Fibroblast of peridontal ligament (primary cell): ENCODE data around the gene FANCG.
A peak's percentile ranks its signal among the peaks of the same experiment; 100 is the strongest.

Source experiments
- DNase-seq: peaks from one replicate; pipeline ENCODE4 v3.0.0-alpha.2; 2010; ENCODE audit errors: extremely low read depth

Gene FANCG

DNA sequence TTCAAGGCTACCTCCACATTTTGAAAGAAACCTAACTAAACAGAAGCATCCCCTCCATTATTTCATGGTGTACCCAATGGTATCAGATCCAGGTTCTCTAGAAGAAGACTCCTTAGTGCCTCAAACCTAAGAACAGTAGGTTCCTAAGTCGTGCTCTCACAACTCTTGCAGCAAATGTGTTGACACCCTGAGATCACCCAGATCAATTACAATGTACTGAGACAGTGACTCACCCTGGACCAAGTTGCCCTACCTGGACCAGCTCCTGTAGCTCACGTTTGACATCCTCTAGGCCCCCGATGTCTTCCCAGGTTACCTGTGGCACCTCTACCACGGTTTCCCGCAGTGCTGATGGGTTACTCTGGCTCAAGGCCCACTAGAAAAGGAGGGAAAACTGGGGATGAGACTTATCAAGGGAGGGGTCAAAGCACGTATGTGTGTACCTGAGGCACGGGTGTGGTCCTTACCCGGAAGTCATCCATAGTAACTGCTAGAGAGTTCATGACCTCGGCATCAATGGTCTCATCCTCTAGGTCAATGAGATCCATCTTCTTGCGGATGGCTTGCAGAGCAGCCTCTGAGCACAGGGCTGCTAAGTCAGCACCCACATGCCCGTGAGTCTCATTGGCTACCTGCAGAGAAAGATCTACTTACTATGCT lies 19.1 kb downstream of the FANCG start:
- DNase-seq: no peak

DNA sequence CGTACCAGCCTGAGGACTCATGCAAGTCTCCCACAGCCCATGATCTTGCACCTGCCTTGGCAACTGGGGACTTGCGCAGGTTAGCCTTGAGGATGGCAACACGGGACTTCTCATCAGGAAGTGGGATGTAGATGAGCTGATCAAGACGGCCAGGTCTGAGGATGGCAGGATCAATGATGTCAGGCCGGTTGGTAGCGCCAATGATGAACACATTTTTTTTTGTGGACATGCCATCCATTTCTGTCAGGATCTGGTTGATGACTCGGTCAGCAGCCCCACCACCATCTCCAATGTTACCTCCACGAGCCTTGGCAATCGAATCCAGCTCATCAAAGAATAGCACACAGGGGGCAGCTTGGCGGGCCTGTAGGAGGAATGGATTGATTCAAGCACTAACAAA lies 20.3 kb downstream of the FANCG start:
- no peak for DNase-seq

DNA sequence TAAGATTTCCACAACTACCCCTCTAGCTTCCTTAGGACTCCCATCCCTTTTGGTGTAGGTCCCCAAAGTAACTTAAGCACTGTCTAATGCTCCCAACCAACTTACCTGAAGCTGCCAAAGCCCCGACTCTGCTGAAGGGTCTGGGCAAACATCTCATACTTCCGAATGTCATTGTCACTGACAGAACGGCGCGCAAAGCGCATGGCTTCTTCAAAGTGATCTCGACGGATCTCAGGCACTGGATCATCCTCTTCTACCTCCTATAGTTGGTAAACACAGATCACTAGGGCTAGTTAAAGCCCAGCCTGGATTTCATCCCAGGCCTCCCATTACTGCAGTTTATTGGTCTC lies 22.5 kb downstream of the FANCG start:
- no peak for DNase-seq

DNA sequence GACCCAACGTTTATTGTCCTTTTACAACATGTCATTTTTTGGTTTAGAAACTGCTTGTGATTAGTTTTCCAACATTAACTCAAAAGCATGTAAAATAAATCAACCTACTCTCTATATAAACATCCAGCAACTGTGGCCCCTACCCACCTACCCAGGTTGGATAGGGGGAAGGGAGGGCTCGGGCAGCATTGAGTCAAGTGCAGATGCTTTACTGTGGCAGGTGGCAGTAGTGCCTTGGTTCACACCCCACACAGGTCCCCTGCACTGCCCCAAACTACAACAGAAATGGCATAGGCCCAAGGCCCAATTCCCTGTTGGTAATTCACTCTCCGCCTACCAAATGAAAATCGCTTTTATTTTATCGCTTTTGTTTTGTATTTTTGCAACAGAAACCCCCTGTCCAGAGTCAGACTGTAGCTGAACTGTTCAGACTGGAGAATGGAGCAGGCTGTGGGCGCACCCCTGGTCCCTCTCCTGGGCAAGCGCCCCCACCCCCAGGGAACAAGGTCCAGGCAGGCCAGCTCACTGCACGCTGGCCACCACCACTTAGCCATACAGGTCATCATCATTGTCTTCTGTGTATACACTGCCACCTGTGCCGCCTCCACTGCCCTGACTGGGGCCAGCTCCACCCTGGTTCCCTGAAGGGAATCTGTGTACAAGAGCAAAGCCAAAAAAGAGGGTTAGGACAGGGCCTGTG lies 23.0 kb downstream of the FANCG start:
- no peak for DNase-seq

GRCh38 chr9:35054871-35055644 lies 24.7 kb downstream of the FANCG start:
- no peak for DNase-seq

DNA sequence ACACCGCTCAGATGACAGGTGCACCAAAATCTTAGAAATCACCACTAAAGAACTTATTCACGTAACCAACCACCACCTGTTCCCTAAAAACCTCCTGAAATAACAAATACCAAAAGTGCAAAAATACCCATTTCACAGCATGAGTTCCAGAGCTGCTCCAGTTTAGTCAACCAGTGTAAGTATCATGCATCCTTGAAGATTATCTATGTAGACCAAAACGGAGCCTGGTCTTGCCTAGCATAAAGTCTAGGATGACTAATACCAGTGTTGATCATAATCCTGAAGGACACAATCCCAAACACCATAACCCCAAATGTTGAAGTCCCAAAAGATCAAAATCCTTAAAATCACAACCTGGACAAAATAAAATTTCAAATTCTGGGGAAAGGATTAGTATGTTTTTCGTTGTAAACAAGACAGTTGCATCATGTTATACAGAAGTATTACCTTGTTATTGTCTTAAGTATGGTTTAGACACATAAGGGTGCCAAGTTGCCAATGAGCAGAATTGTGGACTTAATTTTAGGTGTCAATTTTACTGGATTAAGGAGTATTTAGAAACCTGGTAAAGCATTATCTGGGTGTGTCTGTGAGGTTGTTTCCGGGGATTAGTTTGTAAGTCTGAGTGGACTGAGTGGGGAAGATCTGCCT lies 25.4 kb downstream of the FANCG start:
- DNase-seq: no peak

DNA sequence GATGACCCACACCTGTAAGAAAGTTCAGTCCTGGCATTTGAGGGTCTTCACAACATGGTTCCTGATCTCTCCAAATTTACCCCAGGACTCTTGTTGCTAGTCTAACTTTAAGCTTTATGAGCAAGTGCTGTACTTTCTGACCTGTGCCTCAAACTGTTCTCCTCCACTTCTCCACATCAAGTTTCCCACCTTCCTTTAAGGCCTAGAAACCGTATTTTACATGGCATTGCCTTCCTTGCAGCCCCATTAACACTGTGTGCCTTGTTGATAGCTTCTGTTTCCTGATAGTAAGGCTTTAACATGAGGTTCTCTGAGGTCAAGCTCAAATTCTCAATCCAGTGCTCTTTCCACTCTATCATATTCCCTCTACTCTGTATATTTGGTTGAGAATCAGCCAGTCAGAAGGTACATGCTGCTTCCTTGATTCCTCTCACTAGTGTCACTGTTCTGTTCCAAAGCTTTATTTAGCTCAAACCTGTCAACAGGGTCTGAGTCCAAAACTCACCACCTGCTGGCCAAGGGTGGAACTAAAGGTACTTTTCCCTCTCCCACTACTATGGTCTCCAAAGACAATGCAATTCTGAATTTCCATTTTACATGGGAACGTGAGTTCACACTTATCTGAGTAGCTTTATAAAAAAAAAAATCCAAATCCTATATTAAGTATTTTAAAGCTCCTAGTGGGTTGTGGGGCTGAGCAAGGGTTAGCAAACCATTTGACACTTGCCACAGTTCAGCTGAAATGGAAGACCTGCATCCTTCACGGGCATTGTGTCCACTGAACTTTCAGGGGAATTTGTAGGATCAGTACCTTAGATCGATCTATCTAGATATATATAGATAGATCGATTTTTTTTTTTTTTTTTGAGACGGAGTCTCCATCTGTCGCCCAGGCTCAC lies 28.4 kb downstream of the FANCG start:
- peak; percentile 39 for DNase-seq

- DNase-seq: no peak
Measured at GRCh38 chr9:35048511-35048910, 31.2 kb downstream of the FANCG start.

- no peak for DNase-seq
Measured at GRCh38 chr9:35044071-35044470, 35.7 kb downstream of the FANCG start.

DNA sequence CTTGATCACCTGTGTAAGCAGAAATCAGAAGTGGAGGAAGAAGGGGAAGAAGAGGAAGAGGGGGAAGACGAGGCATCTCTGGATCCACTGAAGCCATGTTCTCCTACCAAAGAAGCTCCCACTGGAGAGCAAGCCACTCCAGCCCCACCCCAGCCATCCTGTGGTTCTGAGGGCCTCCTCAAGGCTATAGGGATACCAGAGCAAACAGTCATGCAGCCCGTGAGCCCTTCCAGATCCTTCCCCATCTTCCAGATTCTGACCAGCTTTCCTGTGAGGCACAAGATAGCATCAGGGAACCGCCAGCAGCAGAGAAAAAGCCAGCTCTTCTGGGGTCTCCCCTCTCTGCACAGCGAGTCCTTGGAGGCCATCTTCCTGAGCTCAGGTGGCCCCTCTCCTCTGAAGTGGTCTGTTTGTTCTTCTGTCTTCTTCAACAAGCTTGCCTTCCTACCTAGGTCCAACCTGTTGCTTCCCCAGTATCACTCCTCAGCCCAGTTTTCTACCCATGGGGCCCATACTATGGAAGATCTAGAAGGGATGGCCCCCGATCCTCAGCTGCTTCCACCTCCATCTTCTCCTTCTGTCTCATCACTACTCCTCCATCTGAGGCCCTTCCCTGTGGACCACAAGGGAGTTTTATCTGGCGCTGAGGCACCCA lies 36.7 kb downstream of the FANCG start:
- no peak for DNase-seq

DNA sequence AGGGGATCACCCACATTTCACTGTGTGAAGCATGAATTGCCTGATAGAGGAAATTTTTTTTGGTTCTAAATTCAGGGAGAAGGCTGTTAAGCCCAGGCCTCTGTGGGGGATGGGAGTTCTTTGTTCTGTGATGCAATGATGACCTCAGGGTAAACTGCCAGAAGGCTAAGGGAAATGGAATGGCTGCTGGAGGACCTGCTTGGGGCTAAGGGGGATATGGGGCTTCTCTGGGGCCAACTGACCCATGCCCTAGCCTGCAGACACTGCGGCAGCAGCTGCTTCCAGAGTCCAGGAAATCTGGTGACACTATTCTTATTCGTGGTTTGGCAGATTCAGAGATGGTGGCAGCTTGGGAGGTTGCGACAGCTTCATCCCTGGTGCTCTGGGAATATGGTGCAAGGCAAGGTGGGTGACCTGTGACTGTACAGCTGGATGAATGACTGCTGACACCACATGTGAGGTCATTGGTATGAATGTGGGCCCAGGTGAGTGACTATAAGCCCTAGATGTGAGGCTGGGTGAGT lies 37.6 kb downstream of the FANCG start:
- peak; percentile 38 for DNase-seq

DNA sequence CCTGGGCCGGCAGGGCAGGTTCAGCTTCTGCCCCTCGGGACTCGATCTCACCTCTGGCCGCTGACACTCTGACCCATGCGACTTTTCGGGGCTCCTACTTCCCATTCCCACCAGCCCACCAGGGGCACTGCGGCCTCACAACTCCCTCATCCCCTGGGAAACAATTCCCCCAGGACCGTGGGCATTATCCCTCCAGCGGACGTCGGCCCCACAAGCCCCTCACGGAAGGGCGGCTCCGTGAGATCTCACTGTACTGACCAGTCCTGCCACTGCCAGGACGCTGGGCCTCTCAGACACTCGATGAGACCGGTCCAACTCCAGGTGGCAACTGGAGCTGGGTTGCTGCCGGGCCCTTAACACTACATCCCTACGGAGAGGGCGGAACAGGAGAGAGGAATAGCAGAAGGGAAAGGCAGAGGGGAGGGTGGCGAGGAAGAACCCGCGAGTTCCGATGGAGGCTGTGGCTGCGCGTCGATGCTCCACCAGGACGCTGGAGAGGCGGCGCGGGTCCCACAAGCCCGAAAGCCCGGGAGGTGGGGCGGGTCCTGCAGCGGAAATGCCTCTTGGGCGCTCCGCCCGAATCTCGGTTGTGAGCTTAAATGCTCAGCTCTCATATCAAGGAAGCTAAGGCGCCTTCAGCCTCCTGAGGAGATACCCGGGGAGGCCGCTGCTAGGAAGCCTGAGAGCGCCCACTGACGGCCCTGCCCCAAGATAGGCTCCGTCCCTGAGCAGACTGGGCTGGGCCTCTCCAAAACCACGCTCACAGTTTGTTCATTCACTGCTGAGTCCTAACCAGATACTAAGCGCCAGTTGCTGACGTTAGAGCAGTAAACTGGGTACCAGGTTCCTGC lies 43.7 kb downstream of the FANCG start:
- DNase-seq: peak; percentile 31

DNA sequence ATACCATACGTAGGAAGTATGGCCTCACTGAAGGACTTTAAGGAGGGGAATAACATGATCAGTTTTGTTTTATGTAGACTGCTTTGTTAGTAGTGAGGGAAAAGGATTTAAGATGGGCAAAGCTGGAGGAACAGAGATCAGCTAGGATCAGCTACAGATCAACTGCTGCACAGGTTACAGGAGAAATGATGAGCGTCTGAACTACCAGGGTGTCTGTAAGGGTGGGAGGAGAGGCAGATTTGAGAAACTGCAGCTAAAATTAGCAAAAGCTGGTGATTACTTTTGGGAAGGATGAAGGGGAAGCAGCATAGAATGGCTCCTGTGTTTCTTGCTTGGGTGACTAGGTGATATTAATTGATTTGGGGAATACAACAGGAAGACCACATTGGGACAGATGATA lies 46.6 kb downstream of the FANCG start:
- DNase-seq: no peak

GRCh38 chr9:35029852-35030251 lies 49.9 kb downstream of the FANCG start:
- no peak for DNase-seq

DNA sequence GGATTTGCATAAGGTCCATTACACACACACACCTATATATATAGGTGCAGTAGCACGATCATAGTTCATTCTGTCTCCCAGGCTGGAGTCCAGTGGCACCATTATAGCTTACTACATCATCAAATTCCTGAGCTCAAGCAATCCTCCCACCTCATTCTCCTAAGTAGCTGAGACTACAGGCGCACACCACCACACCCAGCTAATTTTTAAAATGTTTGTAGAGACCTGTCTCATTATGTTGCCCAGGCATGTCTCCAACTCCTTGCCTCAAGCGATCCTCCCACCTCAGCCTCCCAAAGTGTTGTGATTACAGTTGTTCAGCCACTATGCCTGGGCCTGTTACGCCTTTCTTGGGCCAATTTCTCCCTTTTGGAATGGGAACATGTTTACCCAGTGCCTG lies 50.5 kb downstream of the FANCG start:
- no peak for DNase-seq

- no peak for DNase-seq
Measured at GRCh38 chr9:35028341-35028740, 51.4 kb downstream of the FANCG start.

DNA sequence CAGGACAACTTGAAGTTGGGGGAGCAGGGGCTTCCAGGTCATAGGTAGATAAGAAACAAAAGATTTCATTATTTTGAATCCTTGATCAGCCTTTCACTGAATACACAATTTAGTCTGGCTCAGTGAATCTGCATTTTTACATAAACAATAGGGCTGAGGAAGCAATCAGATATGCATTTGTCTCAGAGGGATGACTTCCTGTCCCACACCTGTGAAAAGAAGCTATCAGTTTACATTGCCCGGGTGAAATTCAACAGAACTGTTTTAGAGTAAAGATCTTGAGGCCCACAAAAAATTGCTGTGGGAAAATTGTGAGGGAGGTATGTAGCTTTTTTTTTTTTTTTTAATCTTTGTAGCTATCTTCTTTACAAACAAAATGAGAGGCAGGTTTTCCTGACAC lies 51.9 kb downstream of the FANCG start:
- DNase-seq: no peak

GRCh38 chr9:35027374-35027773 lies 52.4 kb downstream of the FANCG start:
- DNase-seq: no peak

DNA sequence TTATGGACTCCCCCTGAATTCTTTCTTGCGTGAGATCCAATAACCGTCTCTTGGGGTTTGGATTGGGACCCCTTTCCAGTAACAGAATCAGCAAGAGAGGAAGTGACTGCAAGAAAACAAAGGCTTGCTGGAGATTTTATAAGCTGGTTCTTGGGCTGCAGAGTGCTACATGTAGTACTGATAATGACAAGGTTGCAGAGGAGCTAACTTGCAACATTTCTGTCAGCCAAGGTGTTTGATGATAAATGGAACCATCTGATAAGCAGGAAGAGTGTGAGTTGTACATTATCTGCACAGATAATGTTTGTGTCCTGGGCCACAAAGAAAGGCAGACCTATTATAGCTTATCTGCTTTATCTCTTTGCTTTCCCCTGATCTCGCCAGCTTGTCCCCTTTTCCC lies 53.1 kb downstream of the FANCG start:
- DNase-seq: no peak
